ENCODE results near the gene USP40. TPM values are rescaled to one million over a fixed set of nuclear protein-coding genes. Genes with fewer than 3 reads are reported as not detected.

USP40 gene
- total and polyA plus RNA-seq, 9 donors = 18.0 to 44.6 (median 36.1) TPM

DNA sequence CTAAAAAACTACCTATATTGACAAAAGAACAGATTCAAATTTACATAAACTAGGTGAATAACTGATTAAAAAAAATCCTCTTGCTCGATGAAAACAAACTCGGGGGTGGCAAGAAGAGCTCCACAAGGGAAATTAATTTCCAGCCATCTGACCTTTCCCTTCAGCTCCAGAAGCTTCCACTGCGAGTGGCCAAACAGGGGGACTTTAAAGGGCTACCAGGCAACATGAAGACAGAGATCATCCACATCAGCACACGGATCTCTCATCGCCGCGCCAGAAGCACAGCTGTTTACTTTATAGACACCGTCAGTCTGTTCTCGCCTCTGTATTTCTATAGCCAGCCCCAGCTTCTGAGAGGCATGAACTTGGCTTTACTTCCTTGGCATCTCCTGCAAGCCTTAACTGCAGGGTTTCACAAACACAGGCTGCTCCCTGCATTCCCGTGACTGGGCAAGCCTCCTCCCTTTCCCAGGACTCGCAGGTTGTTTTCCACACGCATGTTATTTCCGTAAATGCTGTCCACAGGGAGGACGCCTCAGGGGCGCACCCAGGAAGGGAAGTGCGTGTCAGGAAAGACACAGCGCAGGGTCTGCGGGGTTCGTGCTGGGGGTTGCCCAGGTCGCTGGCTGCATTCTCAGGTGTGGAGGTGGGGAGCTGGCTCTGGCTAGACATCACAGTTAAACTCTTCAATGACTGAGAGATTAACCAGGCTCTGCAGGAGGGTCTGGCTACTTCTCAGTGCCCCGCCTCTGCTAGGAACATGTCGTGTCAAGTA lies 85.0 kb downstream of the USP40 start:
- Histone ChIP-seq H3K4me1 (ENCODE audit: insufficient read depth) (no peaks in the 10 kb centered on the region), H3K4me3 (no peak overlapping the region), H3K27ac (no peak overlapping the region), H3K9me3 (no peaks in the 10 kb centered on the region), H3K27me3 (no peaks in the 10 kb centered on the region), H3K36me3 (no peaks in the 10 kb centered on the region)
- no peak for TF ChIP-seq EP300 (IDR thresholded peaks at IDR 0.05)
- no peak for TF ChIP-seq POLR2A (IDR thresholded peaks at IDR 0.05)
- TF ChIP-seq, protein P1, sequence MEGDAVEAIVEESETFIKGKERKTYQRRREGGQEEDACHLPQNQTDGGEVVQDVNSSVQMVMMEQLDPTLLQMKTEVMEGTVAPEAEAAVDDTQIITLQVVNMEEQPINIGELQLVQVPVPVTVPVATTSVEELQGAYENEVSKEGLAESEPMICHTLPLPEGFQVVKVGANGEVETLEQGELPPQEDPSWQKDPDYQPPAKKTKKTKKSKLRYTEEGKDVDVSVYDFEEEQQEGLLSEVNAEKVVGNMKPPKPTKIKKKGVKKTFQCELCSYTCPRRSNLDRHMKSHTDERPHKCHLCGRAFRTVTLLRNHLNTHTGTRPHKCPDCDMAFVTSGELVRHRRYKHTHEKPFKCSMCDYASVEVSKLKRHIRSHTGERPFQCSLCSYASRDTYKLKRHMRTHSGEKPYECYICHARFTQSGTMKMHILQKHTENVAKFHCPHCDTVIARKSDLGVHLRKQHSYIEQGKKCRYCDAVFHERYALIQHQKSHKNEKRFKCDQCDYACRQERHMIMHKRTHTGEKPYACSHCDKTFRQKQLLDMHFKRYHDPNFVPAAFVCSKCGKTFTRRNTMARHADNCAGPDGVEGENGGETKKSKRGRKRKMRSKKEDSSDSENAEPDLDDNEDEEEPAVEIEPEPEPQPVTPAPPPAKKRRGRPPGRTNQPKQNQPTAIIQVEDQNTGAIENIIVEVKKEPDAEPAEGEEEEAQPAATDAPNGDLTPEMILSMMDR (IDR thresholded peaks at IDR 0.05) = no peak
- WGBS, 3 donors = 70 to 77% (median 72%) methylated on average over 22 of the region's 22 CpGs
- DNase-seq = no peak
- intact Hi-C loops (cut with DNase I) = no loop called here

DNA sequence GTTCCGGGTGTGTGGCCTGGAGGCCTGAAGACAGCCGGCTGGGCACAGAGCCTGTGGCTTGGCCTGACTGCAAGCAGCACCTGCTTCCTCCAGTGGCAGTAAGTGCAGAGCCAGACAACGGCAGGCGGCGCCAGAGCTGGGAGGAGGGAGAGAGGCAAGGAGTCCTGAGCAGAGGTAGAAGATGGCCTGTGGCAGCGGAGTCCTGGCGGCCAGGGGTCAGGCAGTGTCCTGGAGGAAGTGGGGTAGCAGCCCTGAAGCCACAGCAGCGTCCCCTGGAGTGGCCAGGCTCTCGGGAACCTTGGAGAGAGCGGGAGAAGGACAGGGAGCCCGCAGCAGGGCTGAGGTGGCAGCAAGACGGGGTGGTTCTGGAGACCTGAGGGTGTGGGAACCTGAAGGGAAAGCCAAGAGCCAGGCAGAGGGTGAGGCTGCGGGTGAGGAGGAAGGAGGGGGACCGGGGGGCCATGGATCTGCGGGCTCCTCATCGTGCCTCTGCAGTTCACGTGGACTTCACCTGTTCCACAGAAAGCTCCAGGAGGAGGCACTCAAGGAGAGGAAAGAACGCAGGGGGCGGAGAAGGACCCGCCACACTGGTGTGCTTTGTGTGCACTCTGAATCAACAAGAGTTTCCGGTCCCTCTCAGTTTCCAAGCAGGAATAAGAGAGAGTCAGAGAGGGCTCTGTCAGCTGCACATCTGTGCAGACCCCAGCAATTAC lies 85.9 kb downstream of the USP40 start:
- H3K4me1 ChIP-seq (ENCODE audit: insufficient read depth) = no peaks in the 10 kb centered on the region
- no peaks in the 10 kb centered on the region for H3K9me3 ChIP-seq
- H3K4me3 ChIP-seq = no peak overlapping the region
- DNase-seq = no peak
- H3K27me3 ChIP-seq = no peaks in the 10 kb centered on the region
- H3K27ac ChIP-seq = no peak overlapping the region
- TF ChIP-seq, protein P1 (IDR thresholded peaks at IDR 0.05) = no peak
- TF ChIP-seq EP300 (IDR thresholded peaks at IDR 0.05) (no peak), POLR2A (IDR thresholded peaks at IDR 0.05) (no peak)
- H3K36me3 ChIP-seq = no peaks in the 10 kb centered on the region
- WGBS, 3 donors = 76 to 81% (median 78%) methylated on average over 21 of the region's 21 CpGs
- intact Hi-C loops (cut with DNase I) = no loop called here

DNA sequence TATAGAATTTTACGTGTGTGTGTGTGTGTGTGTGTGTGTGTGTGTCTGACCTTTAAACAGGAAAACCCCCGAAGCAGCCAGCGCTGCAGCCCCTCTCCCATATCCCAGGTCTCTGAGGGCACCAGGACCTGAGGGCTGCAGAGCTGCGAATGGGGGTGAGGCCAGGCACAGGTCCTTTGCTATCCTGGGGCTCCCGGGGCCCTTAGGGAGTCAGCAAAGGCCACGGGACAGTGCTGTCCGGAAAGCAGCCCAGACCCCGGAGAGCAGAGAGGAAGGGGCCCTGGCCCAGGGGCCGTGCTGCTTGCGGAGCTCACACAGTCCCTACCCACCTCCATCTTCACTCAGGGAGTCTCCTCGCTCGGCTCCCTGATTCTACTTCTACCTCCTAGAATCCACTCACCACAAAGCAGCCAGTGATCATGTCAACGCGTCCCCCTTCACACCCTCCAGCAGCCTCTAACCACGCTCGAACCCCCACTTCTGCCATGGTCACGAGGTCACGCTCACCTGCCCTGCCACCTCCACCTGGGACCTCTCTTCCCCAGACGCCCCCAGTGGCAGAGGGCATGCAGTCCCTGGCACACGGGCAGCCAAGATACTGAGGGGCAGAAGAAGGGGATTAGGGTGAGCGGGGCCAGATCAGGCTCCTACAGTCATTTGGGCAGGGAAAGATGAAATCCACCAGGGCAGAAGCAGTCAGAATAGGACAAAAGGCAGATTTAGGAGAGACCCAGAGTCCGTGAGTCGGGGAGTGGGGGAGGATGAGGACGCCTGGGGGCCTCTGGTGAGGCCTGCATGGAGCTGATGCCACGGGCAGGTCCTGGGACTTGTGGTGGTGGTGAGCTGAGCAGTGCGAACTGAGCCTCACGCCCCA lies 86.7 kb downstream of the USP40 start:
- no peaks in the 10 kb centered on the region for H3K4me1 ChIP-seq (ENCODE audit: insufficient read depth)
- 88 to 90% (median 89%) methylated on average over 27 of the region's 27 CpGs for WGBS, 3 donors
- intact Hi-C loops (cut with DNase I) = no loop called here
- no peaks in the 10 kb centered on the region for H3K36me3 ChIP-seq
- no peak overlapping the region for H3K4me3 ChIP-seq
- DNase-seq = no peak
- TF ChIP-seq, protein P1 (IDR thresholded peaks at IDR 0.05) = no peak
- TF ChIP-seq POLR2A (IDR thresholded peaks at IDR 0.05) (no peak), EP300 (IDR thresholded peaks at IDR 0.05) (no peak)
- H3K27me3 ChIP-seq = no peaks in the 10 kb centered on the region
- H3K27ac ChIP-seq = no peak overlapping the region
- H3K9me3 ChIP-seq = no peaks in the 10 kb centered on the region

All from ovary (tissue), 9 donors.